ENCODE measurements around the gene EPB41L4A.

Gene EPB41L4A

DNA sequence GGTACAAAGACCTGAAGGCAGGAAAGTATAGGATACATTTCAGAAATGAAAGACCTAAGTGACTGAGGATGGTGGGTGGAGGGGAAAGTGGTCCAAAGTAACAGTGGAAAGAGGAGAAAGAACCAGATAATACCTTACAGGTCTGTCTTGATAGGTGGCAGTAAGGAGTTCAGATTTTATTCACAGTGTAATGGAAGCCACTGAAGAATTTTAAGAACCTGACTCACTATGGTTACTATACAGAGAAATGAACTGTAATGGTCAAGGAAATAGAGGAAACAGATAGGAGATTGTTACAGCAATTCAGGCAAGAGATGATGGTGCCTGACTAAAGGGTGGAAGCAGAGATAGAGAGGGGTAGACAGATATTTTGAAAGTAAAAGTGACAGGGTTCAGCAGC lies 46.5 kb downstream of the EPB41L4A start:
- TF ChIP-seq TEAD4 (IDR thresholded peaks at IDR 0.05) (no peak), EP300 (IDR thresholded peaks at IDR 0.05; ENCODE audit: borderline replicate concordance) (no peak), TCF12 (IDR thresholded peaks at IDR 0.05; ENCODE audit: low read depth) (no peak)
- TF ChIP-seq, protein P1, sequence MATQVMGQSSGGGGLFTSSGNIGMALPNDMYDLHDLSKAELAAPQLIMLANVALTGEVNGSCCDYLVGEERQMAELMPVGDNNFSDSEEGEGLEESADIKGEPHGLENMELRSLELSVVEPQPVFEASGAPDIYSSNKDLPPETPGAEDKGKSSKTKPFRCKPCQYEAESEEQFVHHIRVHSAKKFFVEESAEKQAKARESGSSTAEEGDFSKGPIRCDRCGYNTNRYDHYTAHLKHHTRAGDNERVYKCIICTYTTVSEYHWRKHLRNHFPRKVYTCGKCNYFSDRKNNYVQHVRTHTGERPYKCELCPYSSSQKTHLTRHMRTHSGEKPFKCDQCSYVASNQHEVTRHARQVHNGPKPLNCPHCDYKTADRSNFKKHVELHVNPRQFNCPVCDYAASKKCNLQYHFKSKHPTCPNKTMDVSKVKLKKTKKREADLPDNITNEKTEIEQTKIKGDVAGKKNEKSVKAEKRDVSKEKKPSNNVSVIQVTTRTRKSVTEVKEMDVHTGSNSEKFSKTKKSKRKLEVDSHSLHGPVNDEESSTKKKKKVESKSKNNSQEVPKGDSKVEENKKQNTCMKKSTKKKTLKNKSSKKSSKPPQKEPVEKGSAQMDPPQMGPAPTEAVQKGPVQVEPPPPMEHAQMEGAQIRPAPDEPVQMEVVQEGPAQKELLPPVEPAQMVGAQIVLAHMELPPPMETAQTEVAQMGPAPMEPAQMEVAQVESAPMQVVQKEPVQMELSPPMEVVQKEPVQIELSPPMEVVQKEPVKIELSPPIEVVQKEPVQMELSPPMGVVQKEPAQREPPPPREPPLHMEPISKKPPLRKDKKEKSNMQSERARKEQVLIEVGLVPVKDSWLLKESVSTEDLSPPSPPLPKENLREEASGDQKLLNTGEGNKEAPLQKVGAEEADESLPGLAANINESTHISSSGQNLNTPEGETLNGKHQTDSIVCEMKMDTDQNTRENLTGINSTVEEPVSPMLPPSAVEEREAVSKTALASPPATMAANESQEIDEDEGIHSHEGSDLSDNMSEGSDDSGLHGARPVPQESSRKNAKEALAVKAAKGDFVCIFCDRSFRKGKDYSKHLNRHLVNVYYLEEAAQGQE (IDR thresholded peaks at IDR 0.05; ENCODE audit: low read depth) = no peak

DNA sequence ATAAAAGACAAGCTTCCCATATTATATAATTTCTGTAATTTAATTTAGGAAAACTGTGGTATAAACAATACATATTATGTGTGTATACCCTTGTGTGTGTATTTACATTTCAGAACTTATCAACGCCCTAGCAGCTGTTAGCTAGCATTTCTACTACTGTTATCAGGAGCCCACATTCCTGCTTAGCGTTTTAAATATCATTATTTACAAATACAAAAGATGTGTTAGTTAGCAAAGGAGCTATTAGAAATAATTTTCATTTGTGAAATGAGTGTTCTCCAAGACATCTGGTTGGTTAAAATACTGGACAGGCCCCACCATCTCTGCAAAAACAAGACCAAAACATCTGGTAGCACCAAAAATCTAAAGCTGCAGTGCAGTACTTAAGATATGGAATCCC lies 48.0 kb downstream of the EPB41L4A start:
- TF ChIP-seq TCF12 (IDR thresholded peaks at IDR 0.05; ENCODE audit: low read depth) (no peak), EGR1 (IDR thresholded peaks at IDR 0.05) (no peak), EP300 (IDR thresholded peaks at IDR 0.05; ENCODE audit: borderline replicate concordance) (no peak), CEBPB (IDR thresholded peaks at IDR 0.05) (no peak), TAF1 (IDR thresholded peaks at IDR 0.05; ENCODE audit: low read depth) (no peak), CREB1 (IDR thresholded peaks at IDR 0.05; ENCODE audit: low read depth) (no peak), TEAD4 (IDR thresholded peaks at IDR 0.05) (no peak), YY1 (IDR thresholded peaks at IDR 0.05; ENCODE audit: low read depth) (no peak), RAD21 (IDR thresholded peaks at IDR 0.05; ENCODE audit: low read depth) (no peak), ZBTB7A (IDR thresholded peaks at IDR 0.05; ENCODE audit: low read depth) (no peak), NFIC (IDR thresholded peaks at IDR 0.05) (no peak)
- TF ChIP-seq, protein P2, sequence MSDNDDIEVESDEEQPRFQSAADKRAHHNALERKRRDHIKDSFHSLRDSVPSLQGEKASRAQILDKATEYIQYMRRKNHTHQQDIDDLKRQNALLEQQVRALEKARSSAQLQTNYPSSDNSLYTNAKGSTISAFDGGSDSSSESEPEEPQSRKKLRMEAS (IDR thresholded peaks at IDR 0.05) = no peak
- TF ChIP-seq, protein P1 (IDR thresholded peaks at IDR 0.05; ENCODE audit: low read depth) = no peak

DNA sequence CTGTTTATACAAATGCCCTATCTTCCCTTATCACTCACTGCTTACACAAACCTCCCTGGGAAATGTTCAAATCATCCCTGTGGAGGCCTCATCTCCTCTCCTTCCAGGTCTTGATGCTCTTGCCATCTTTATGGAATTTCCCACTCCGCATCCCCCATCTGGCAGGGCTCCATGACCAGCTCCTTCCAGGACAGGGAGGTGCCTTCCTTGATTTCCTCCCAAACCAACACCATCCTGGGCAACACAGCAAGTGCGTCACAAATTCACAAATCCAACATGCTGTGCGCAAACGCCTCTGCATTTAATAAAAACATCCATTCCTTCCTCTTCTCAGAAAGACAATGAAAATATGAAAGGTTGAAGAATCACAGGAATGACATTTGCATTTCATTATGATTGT lies 51.7 kb downstream of the EPB41L4A start:
- TF ChIP-seq FOXM1 (IDR thresholded peaks at IDR 0.05; ENCODE audit: borderline replicate concordance, low read depth) (no peak), TAF1 (IDR thresholded peaks at IDR 0.05; ENCODE audit: low read depth) (no peak), NFIC (IDR thresholded peaks at IDR 0.05) (no peak), CREB1 (IDR thresholded peaks at IDR 0.05; ENCODE audit: low read depth) (no peak), CEBPB (IDR thresholded peaks at IDR 0.05) (no peak), TCF12 (IDR thresholded peaks at IDR 0.05; ENCODE audit: low read depth) (no peak)
- TF ChIP-seq, protein P3, sequence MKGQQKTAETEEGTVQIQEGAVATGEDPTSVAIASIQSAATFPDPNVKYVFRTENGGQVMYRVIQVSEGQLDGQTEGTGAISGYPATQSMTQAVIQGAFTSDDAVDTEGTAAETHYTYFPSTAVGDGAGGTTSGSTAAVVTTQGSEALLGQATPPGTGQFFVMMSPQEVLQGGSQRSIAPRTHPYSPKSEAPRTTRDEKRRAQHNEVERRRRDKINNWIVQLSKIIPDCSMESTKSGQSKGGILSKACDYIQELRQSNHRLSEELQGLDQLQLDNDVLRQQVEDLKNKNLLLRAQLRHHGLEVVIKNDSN (IDR thresholded peaks at IDR 0.05) = no peak

DNA sequence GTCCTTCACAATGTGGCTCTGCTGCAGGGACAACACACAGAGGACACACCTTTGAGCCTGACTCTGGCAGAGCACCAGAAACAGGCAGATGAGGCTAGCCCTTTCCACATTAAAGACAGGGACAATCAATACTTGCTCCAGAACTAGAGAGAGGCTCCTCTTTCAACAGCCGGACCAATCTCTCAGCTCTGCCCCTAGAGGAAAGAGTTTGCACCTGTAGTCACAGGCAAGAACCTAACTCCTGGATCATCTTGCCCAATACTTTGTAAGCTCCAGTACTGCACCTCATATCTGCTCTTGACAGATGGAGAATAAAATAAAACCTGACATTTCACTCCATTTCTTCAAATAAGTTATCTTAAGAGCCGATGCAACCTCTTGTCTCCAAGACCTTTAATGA lies 52.1 kb downstream of the EPB41L4A start:
- TF ChIP-seq EGR1 (IDR thresholded peaks at IDR 0.05) (no peak), FOXM1 (IDR thresholded peaks at IDR 0.05; ENCODE audit: borderline replicate concordance, low read depth) (no peak), RAD21 (IDR thresholded peaks at IDR 0.05; ENCODE audit: low read depth) (peak; percentile 45; the same call in 1 of the 2 replicates), TEAD4 (IDR thresholded peaks at IDR 0.05) (no peak), NFIC (IDR thresholded peaks at IDR 0.05) (no peak), TCF12 (IDR thresholded peaks at IDR 0.05; ENCODE audit: low read depth) (no peak), EP300 (IDR thresholded peaks at IDR 0.05; ENCODE audit: borderline replicate concordance) (no peak), CREB1 (IDR thresholded peaks at IDR 0.05; ENCODE audit: low read depth) (no peak)
- TF ChIP-seq, protein P1 (IDR thresholded peaks at IDR 0.05; ENCODE audit: low read depth) = no peak

DNA sequence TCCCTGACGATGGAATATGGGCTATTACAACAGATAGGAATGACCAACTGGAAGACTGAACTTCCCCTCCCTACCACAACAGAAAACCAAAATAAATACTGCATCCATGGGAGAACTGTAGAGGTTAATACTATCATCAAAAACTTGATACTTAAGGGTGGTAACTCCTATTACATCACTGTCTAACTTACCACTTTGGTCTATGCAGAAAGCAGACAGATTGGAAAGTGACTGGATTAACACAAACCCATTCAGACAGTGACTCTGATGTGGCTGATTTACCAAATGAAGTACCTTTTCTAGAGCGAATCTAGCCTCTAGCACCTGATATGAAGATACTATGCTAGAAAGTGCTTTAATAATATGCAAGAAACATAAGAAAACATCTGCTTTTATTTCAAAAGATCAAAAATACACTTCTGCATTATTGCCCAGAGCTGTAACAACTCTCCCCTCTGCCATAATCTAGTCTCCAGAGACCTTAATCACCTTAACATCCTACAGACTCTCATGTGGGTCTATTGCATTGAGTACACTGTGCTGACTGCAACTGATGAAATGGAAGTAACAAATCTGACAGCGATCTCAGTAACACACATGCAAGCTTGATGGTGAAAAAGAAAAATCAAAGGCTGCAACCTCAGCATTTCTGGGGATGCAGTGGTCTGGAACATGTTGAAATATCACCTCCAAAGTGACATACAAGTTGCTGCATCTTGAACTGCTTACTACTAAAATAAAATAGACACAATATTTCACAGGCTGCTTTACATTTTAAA lies 62.7 kb downstream of the EPB41L4A start:
- TF ChIP-seq, protein P2 (IDR thresholded peaks at IDR 0.05) = no peak
- TF ChIP-seq TEAD4 (IDR thresholded peaks at IDR 0.05) (no peak), FOXM1 (IDR thresholded peaks at IDR 0.05; ENCODE audit: borderline replicate concordance, low read depth) (no peak), EGR1 (IDR thresholded peaks at IDR 0.05) (no peak), CREB1 (IDR thresholded peaks at IDR 0.05; ENCODE audit: low read depth) (no peak), NFIC (IDR thresholded peaks at IDR 0.05) (no peak), TCF12 (IDR thresholded peaks at IDR 0.05; ENCODE audit: low read depth) (no peak), TAF1 (IDR thresholded peaks at IDR 0.05; ENCODE audit: low read depth) (no peak)
- TF ChIP-seq, protein P1 (IDR thresholded peaks at IDR 0.05; ENCODE audit: low read depth) = no peak

Data from Ishikawa (cell line).